OCI-LY3 (cell line): ENCODE data around the gene OOSP2.

Source experiments
- H2AFZ ChIP-seq: fragments of 200-600, 300-600 bp; shearing (Covaris generic); 2 replicates; pipeline ENCODE4 v1.6.0; 2014; ENCODE audit warnings: antibody characterized with exemption, low read depth, low read length
- H3K27ac ChIP-seq: fragments of 200-600, 300-600 bp; sonication (generic); 2 replicates; pipeline ENCODE4 v1.5.1; 2014; ENCODE audit warnings: mild to moderate bottlenecking, low read length, moderate library complexity, mixed read lengths
- H3K27me3 ChIP-seq: fragments of 200-600, 300-600 bp; sonication (generic); 2 replicates; pipeline ENCODE4 v1.6.1; 2014; ENCODE audit warnings: low read depth, low read length, mixed read lengths
- H3K36me3 ChIP-seq: fragments of 200-600, 300-600 bp; sonication (generic); replicated peaks from 2 replicates; pipeline ENCODE3; 2014; ENCODE audit warnings: low read depth, low read length, mixed read lengths
- H3K4me1 ChIP-seq: fragments of 300-600, 200-600 bp; sonication (generic); 2 replicates; pipeline ENCODE4 v1.6.1; 2014; ENCODE audit warnings: low read length, mixed read lengths
- H3K4me2 ChIP-seq: fragments of 200-600, 300-600 bp; sonication (generic); 2 replicates; pipeline ENCODE4 v1.6.1; 2014; ENCODE audit warnings: low read length, mixed read lengths
- H3K4me3 ChIP-seq: fragments of 300-600, 200-600 bp; sonication (generic); 2 replicates; pipeline ENCODE4 v1.5.1; 2014; ENCODE audit warnings: antibody characterized with exemption, mild to moderate bottlenecking, low read length, moderate library complexity
- H3K79me2 ChIP-seq: fragments of 300-600, 200-600 bp; shearing (Covaris generic); 2 replicates; pipeline ENCODE4 v1.6.1; 2014; ENCODE audit warnings: mild to moderate bottlenecking, low read length, mixed read lengths
- H3K9ac ChIP-seq: fragments of 300-600, 200-600 bp; shearing (Covaris generic); 2 replicates; pipeline ENCODE4 v1.6.0; 2014; ENCODE audit warnings: mild to moderate bottlenecking, low read length, moderate library complexity
- H3K9me3 ChIP-seq: fragments of 200-600, 300-600 bp; shearing (Covaris generic); 2 replicates; pipeline ENCODE4 v1.6.1; 2014; ENCODE audit warnings: low read length, mixed read lengths; ENCODE audit not compliant: insufficient read depth
- H4K20me1 ChIP-seq: fragments of 200-600, 300-600 bp; sonication (generic); 2 replicates; pipeline ENCODE4 v1.6.1; 2016; ENCODE audit warnings: low read length, mixed read lengths; ENCODE audit not compliant: insufficient read depth
- CTCF ChIP-seq: fragments of 200-600, 300-600 bp; sonication (generic); IDR thresholded peaks from 2 replicates; pipeline ENCODE4 v1.5.1; 2014; ENCODE audit warnings: antibody characterized with exemption, low read length, low read depth
- EZH2phosphoT487 ChIP-seq: fragments of 200-600 bp; shearing (Covaris generic); IDR thresholded peaks from 2 replicates; pipeline ENCODE4 v1.6.1; 2018; ENCODE audit warnings: antibody characterized with exemption, mixed run types, low read depth

OOSP2 gene

GRCh38 chr11:59999691-60000090 lies 40.5 kb upstream of the OOSP2 start:
- no peak overlapping the region for H3K9ac ChIP-seq
- no peaks in the 10 kb centered on the region for H4K20me1 ChIP-seq
- H2AFZ ChIP-seq: no peak overlapping the region
- no peak overlapping the region for H3K27ac ChIP-seq
- H3K4me1 ChIP-seq: no peaks in the 10 kb centered on the region
- no peaks in the 10 kb centered on the region for H3K79me2 ChIP-seq
- H3K9me3 ChIP-seq: no peaks in the 10 kb centered on the region
- TF ChIP-seq EZH2phosphoT487 (no peak), CTCF (no peak)
- H3K36me3 ChIP-seq: no peaks in the 10 kb centered on the region
- H3K4me3 ChIP-seq: no peak overlapping the region
- no peaks in the 10 kb centered on the region for H3K27me3 ChIP-seq
- no peak overlapping the region for H3K4me2 ChIP-seq

GRCh38 chr11:60003729-60004128 lies 36.5 kb upstream of the OOSP2 start:
- Histone ChIP-seq H3K27me3 (no peaks in the 10 kb centered on the region), H4K20me1 (no peaks in the 10 kb centered on the region), H3K4me1 (no peaks in the 10 kb centered on the region), H3K9ac (no peak overlapping the region), H3K36me3 (no peaks in the 10 kb centered on the region), H3K27ac (no peak overlapping the region), H3K4me2 (no peak overlapping the region), H3K79me2 (no peaks in the 10 kb centered on the region), H3K4me3 (no peak overlapping the region), H3K9me3 (no peaks in the 10 kb centered on the region), H2AFZ (no peak overlapping the region)
- TF ChIP-seq CTCF: no peak
- TF ChIP-seq EZH2phosphoT487: no peak

- Histone ChIP-seq H2AFZ (no peak overlapping the region), H3K4me1 (no peaks in the 10 kb centered on the region), H3K4me2 (no peak overlapping the region), H3K27ac (no peak overlapping the region), H3K79me2 (no peaks in the 10 kb centered on the region), H3K9ac (no peak overlapping the region), H3K9me3 (no peaks in the 10 kb centered on the region), H3K27me3 (no peaks in the 10 kb centered on the region), H4K20me1 (no peaks in the 10 kb centered on the region), H3K4me3 (no peak overlapping the region), H3K36me3 (no peaks in the 10 kb centered on the region)
- TF ChIP-seq CTCF (no peak), EZH2phosphoT487 (no peak)
Observed at GRCh38 chr11:60005360-60005759, 34.8 kb upstream of the OOSP2 start.

GRCh38 chr11:60016881-60017280 lies 23.3 kb upstream of the OOSP2 start, which contains the start of gene OOSP4B:
OOSP4B (plus strand) TSS chr11:60017181.
- H3K36me3 ChIP-seq: no peaks in the 10 kb centered on the region
- H4K20me1 ChIP-seq: no peaks in the 10 kb centered on the region
- no peak for TF ChIP-seq EZH2phosphoT487
- no peak for TF ChIP-seq CTCF
- H2AFZ ChIP-seq: no peak within 1 kb of the TSS
- no peak within 1 kb of the TSS for H3K4me2 ChIP-seq
- no peaks in the 10 kb centered on the region for H3K27me3 ChIP-seq
- H3K9ac ChIP-seq: no peak within 1 kb of the TSS
- no peak within 1 kb of the TSS for H3K27ac ChIP-seq
- no peak within 1 kb of the TSS for H3K4me3 ChIP-seq
- H3K4me1 ChIP-seq: no peaks in the 10 kb centered on the region
- H3K79me2 ChIP-seq: no peaks in the 10 kb centered on the region
- no peaks in the 10 kb centered on the region for H3K9me3 ChIP-seq
